Upper lobe of left lung (tissue), 4 donors: Measurements from ENCODE around the gene CBX2.

Experiments used
- POLR2A ChIP-seq, 4 donors: fragments of 450-650 bp; IDR thresholded peaks; one replicate each; pipeline ENCODE4 v1.5.1; 2016 to 2017; ENCODE audit warnings: antibody characterized with exemption in 4 of 4, mild to moderate bottlenecking in 2 of 4
- POLR2AphosphoS5 ChIP-seq, 2 donors: sonication (generic); formaldehyde crosslinking; IDR thresholded peaks; one replicate each; pipeline ENCODE4 v1.5.1; 2017; ENCODE audit warnings: antibody characterized with exemption in 2 of 2
- TF ChIP-seq, protein P1 (sequence below), 6 experiments: fragments of 450-650 bp in 4 of 6; fragments of 200-600 bp in 2 of 6; sonication (generic) in 2 of 6; IDR thresholded peaks; one replicate each; pipeline ENCODE4 v1.5.1; 2016 to 2019; ENCODE audit warnings: antibody characterized with exemption in 6 of 6

- TF ChIP-seq, protein P1, sequence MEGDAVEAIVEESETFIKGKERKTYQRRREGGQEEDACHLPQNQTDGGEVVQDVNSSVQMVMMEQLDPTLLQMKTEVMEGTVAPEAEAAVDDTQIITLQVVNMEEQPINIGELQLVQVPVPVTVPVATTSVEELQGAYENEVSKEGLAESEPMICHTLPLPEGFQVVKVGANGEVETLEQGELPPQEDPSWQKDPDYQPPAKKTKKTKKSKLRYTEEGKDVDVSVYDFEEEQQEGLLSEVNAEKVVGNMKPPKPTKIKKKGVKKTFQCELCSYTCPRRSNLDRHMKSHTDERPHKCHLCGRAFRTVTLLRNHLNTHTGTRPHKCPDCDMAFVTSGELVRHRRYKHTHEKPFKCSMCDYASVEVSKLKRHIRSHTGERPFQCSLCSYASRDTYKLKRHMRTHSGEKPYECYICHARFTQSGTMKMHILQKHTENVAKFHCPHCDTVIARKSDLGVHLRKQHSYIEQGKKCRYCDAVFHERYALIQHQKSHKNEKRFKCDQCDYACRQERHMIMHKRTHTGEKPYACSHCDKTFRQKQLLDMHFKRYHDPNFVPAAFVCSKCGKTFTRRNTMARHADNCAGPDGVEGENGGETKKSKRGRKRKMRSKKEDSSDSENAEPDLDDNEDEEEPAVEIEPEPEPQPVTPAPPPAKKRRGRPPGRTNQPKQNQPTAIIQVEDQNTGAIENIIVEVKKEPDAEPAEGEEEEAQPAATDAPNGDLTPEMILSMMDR (IDR thresholded peaks at IDR 0.05) = no peak
- TF ChIP-seq POLR2A (IDR thresholded peaks at IDR 0.05) (no peak), POLR2AphosphoS5 (IDR thresholded peaks at IDR 0.05) (no peak)
These were observed 8.1 kb upstream of the CBX2 start for GRCh38 chr17:79769570-79770506.
